Activated CD8-positive, alpha-beta memory T cell treated with anti-CD3 and anti-CD28 coated beads, Interleukin-2, amount 50 U/mL, for 48 hours (primary cell): ENCODE data around the gene SLC35F2.
A peak's percentile ranks its signal among the peaks of the same experiment; 100 is the strongest.
"Not testable (repeated sequence)": the region's sequence is repeated elsewhere in the genome, so short reads cannot be mapped to it uniquely, and the experiment has no call there.

Experiments used
- DNase-seq: peaks from one replicate; pipeline ENCODE4 v3.0.0-alpha.2; 2020

SLC35F2 gene, protein sequence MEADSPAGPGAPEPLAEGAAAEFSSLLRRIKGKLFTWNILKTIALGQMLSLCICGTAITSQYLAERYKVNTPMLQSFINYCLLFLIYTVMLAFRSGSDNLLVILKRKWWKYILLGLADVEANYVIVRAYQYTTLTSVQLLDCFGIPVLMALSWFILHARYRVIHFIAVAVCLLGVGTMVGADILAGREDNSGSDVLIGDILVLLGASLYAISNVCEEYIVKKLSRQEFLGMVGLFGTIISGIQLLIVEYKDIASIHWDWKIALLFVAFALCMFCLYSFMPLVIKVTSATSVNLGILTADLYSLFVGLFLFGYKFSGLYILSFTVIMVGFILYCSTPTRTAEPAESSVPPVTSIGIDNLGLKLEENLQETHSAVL

DNA sequence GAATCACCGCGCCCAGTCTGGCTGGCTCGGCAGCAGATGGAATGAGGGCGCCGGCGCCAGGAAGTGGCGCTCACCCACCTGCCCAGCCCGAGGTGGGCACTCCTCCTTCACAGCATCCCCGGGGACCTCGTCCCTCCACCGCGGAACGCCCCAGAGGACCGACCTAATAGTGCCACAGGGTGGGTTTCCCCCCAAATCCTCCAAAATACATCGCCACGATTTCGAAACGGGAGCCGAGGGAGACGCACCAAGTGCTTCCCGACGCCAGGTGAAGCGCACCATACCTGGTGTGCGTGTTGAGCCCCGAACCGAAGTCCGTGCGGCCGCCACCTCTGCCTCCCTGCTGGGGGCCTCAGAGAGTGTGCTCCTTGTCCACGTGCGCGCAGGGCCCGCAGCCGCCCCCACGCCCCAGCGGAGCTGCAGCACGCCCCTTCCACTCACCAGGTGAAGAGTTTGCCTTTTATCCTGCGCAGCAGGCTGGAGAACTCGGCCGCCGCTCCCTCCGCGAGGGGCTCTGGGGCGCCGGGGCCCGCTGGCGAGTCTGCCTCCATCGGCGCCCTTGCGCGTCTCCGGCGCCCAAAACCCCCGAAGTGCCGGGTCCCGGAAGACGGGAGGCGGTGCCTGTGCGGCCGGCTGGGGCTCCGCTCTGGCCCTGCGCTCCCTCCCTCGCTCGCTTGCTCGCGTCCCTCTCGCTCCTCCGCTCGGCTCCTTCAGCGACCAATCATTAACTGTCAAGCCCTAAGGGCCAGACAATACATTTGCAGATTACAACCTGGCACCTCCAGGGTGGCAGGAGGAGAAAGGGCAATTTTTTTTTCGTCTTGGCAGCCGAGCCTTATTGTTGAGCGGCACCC lies at the start of gene SLC35F2:
Gene SLC35F2 (minus strand): TSS at position 571 of the 854 bp plus-strand sequence. CDS start 20 bp downstream, at position 551.
- peak; percentile 86 for DNase-seq

DNA sequence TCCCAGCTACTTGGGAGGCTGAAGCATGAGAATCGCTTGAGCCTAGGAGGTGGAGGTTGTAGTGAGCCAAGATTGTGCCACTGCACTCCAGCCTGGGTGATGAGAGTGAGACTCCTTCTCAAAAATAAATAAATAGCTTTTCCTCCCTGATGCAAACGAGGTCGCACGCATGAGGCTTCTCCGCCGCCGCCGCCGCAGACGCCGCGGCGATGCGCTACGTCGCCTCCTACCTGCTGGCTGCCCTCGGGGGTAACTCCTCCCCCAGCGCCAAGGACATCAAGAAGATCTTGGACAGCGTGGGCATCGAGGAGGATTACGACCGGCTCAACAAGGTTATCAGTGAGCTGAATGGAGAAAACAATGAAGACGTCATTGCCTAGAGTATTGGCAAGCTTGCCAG lies 49.6 kb upstream of the SLC35F2 start:
- DNase-seq, result no peak

DNA sequence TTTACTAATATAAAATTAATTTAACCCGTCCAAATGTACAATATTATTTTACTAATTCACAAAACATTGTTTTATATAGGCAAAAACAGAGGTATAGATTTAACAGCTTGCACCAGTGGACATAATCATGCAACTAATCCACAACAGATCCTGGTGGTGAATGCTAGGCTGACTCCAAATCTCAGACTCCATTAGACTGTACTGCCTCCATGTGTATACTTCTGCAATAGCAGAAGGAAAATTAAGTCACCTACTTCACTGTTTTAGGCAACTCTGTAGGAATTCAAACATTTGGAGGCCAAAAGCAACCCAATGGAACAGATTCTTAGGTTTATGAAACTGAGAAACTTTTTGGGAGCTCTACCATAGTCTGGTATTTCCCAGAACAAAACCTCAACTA lies 39.7 kb upstream of the SLC35F2 start:
- DNase-seq, result no peak

DNA sequence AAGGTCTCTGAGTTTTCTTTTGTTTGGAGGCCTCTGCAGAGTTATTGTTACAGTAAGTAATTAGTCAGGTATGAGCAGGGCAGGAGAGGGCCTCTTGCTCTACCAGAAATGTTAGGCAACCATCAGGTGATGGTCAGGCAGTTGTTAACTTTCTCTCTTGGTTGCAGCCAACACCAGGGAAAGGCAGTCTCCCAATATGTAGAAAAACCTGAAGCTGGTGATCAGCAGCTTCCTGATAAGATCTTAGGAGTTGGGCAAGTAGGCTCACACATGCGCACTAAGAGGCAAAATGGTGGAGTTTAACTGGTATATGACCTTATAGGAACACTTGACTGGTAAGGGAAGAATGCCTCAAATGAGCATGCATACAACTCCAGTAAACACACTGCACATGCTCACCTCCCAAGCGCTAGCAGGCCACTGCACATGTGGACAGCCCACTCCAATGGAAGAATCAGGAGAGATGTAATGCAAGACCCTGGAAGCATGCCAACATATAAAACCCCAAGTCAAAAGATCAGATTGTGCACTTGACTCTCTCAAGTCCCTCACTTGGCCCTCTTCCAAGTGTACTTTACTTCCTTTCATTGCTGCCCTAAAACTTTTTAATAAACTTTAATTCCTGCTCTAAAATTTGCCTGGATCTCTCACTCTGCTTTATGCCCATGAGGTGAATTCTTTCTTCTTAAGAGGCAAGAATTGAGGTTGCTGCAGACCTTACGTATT lies 23.7 kb upstream of the SLC35F2 start:
- no peak for DNase-seq

DNA sequence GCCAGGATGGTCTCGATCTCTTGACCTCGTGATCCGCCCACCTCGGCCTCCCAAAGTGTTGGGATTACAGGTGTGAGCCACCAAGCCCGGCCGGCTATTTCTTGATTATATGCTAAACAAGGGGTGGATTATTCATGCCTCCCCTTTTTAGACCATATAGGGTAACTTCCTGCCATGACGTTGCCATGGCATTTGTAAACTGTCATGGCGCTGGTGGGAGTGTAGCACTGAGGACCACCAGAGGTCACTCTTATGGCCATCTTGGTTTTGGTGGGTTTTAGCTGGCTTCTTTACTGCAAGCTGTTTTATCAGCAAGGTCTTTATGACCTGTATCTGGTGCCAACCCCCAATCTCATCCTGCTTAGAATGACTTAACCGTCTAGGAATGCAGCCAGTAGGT lies 22.9 kb upstream of the SLC35F2 start:
- not testable (repeated sequence) for DNase-seq

- DNase-seq, result no peak
These were observed 17.6 kb upstream of the SLC35F2 start for GRCh38 chr11:107876141-107876540.

DNA sequence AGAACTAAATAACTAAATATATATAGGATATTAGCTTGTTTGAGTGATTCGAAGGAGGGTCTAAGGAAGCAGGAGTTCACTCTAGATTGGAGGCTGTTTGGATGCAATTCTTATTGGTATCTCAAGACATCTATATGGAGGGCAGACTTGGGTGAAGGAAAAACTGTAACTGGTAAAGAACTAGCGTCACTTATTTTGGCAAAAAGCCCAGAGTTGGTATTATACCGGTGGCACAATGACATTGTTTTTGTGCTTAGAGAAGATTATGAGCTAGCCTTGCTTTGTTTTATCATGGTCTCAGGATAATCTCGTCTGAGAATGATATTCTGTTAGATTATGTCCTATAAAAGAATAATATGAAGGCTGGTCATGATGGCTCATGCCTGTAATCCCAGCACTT lies 6.0 kb upstream of the SLC35F2 start:
- no peak for DNase-seq

GRCh38 chr11:107860688-107861087 lies 2.1 kb upstream of the SLC35F2 start:
- DNase-seq, result no peak

- DNase-seq, result not testable (repeated sequence)
These were observed 1.6 kb upstream of the SLC35F2 start for GRCh38 chr11:107860240-107860620.

GRCh38 chr11:107859459-107860239 lies 1.1 kb upstream of the SLC35F2 start:
- peak; percentile 72 for DNase-seq

DNA sequence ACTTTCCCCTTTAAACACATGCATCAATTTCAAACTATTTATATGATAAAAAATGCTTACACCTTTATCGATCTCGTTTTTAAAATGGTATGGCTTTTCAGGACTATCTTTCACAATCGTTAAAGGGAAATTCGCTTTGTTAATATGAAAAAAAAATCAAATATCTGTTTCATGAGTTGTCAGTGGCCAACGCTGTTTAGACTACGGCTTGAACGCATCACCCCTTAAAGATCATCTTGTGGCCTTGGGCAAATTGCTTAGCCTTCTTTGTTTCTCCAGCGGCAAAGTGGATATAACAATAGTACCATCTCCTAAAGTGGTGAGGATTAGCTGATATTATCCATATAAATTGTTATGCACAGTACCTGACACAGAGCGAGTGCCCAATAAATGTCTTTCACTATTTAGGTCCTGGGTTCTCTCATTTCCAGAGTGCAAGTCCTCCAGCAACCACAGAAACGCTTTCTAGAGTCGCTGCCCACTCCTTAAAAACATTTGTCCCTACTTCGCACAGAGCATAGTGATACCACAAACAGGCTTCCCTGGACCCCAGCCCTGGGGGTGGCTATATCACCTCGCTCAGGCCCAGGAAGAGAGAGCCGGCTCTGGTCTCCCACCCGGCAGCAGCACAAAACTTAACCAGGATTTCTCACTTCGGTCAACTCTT lies 904 bp downstream of the SLC35F2 start:
- no peak for DNase-seq

- DNase-seq, result no peak
These were observed 1.5 kb downstream of the SLC35F2 start for GRCh38 chr11:107856981-107857517.

DNA sequence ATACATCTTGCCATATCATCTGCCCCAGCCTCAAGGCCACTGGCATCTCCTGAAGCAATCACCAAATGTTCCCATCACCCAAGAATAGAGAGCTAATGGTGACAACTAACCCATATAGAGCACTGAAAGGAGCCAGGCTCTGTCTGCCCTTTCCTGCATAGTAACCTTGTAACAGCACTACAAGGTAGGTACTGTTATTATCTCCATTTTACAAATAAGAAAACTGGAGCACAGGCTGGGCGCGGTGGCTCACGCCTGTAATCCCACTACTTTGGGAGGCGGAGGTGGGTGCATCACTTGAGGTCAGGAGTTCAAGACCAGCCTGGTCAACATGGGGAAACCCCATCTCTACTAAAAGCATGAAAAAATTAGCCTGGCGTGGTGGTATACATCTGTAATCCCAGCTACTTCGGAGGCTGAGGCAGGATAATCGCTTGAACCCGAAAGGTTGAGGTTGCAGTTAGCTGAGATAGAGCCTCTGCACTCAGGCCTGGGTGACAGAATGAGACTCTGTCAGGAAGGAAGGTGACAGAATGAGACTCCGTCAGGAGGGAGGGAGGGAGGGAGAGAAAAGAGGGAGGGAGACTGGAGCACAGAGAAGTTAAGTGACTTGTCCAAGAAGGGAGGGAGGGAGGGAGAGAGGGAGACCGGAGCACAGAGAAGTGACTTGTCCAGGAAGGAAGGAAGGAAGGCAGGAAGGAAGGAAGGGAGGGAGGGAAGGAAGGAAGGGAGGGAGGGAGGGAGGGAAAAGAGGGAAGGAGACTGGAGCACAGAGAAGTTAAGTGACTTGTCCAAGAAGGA lies 2.2 kb downstream of the SLC35F2 start:
- no peak for DNase-seq

- DNase-seq, result no peak
These were observed 5.5 kb downstream of the SLC35F2 start for GRCh38 chr11:107853070-107853469.

GRCh38 chr11:107851704-107852310 lies 6.8 kb downstream of the SLC35F2 start:
- DNase-seq, result no peak

DNA sequence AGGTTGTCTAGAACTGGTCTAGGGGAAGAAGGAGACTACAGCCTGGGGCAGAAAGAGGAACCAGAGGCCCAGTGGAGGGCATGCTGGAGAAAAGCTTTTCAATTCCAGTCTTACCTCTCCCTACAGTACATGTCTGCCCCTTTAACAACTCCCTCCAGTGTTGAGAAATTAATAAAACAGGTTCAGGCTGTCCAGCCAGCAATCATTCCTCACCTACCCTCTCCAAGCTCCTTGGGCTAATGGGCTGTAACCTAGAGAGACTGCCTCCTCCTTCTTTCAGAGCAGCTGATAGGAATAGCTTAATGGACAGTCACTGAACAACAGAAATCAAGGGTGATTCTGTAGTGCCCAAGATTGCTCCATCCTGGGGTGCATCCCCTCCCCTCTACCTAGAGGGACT lies 8.8 kb downstream of the SLC35F2 start:
- DNase-seq, result no peak

- DNase-seq, result no peak
These were observed 10.2 kb downstream of the SLC35F2 start for GRCh38 chr11:107848345-107848744.

DNA sequence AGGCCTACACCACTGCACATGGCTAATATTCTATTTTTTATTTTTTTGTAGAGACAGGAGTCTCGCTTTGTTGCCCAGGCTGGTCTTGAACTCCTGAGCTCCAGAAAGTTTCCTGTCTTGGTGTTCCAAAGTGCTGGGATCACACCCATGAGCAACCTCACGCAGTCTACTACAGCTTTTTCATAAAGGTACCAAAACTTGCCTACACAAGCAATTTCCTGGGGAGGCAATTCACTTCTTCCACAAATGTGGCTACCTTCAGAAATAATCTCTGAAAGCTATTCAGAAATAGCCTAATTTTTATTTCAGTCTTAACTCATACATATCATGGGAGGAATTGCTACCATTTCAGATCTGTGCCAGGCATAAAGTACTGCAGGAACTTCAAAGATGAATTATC lies 11.4 kb downstream of the SLC35F2 start:
- DNase-seq, result no peak

GRCh38 chr11:107844041-107844440 lies 14.5 kb downstream of the SLC35F2 start:
- DNase-seq, result no peak

- DNase-seq, result no peak
These were observed 16.0 kb downstream of the SLC35F2 start for GRCh38 chr11:107842412-107843100.
